IMR-90 (cell line): ENCODE data around the gene PRAMEF12. TPM values are rescaled to one million over a fixed set of nuclear protein-coding genes. Genes with fewer than 3 reads are reported as not detected.

Experiments used
- ATAC-seq: fragments of 200-7000 bp; cut with Tn5 transposase; 2 replicates; pipeline ENCODE4 v1.9.1; 2020; ENCODE audit warnings: low read depth, mild to moderate bottlenecking, moderate library complexity
- BruUV-seq: library from RNA; stranded (reverse); fragments of 400-500 nt; replicated peaks from 2 replicates; lab custom pipeline; 2021; lab: Mats Ljungman, UMichigan
- CTCF ChIA-PET: fragments of 300-600 bp; formaldehyde crosslinking; extraction: SDS; loops from one replicate; lab custom pipeline; 2021; ENCODE audit warnings: antibody characterized with exemption; lab: Yijun Ruan, JAX
- POLR2A ChIA-PET: fragments of 300-600 bp; sonication (Branson Sonifier 250); formaldehyde crosslinking; loops from one replicate; lab custom pipeline; 2022; ENCODE audit warnings: antibody characterized with exemption; ENCODE audit not compliant: unreplicated experiment; lab: Charles Lee
- DNase-seq: peaks from one replicate; pipeline ENCODE4 v3.0.0; 2013
- H2AFZ ChIP-seq: replicated peaks from 2 replicates; pipeline ENCODE3; 2013; ENCODE audit warnings: low read length, mild to moderate bottlenecking; ENCODE audit not compliant: poor library complexity
- H2AK5ac ChIP-seq: 2 replicates; pipeline ENCODE4 v1.6.1; 2013; ENCODE audit warnings: low read depth, low read length, inconsistent platforms
- H2AK9ac ChIP-seq: replicated peaks from 2 replicates; pipeline ENCODE3; 2013; ENCODE audit warnings: mild to moderate bottlenecking, low read depth, low read length, moderate library complexity; ENCODE audit not compliant: poor library complexity
- H2BK120ac ChIP-seq: 2 replicates; pipeline ENCODE4 v1.6.1; 2013; ENCODE audit warnings: low read depth, low read length, inconsistent platforms
- H2BK15ac ChIP-seq: 3 replicates; pipeline ENCODE4 v1.6.1; 2013; ENCODE audit warnings: low read depth, low read length, inconsistent platforms
- H2BK20ac ChIP-seq: 2 replicates; pipeline ENCODE4 v1.6.1; 2013; ENCODE audit warnings: low read depth, mild to moderate bottlenecking, inconsistent platforms, low read length, moderate library complexity
- H2BK5ac ChIP-seq: 2 replicates; pipeline ENCODE4 v1.6.1; 2013; ENCODE audit warnings: mild to moderate bottlenecking, low read depth, low read length, inconsistent platforms; ENCODE audit not compliant: poor library complexity, severe bottlenecking
- H3K14ac ChIP-seq: replicated peaks from 2 replicates; pipeline ENCODE4 v1.6.1; 2013; ENCODE audit warnings: low read depth, low read length, inconsistent platforms
- H3K18ac ChIP-seq: 2 replicates; pipeline ENCODE4 v1.6.1; 2013; ENCODE audit warnings: low read depth, low read length, control low read depth
- H3K23ac ChIP-seq: 2 replicates; pipeline ENCODE4 v1.6.1; 2013; ENCODE audit warnings: low read depth, low read length, inconsistent platforms
- H3K27ac ChIP-seq: 2 replicates; pipeline ENCODE4 v1.5.1; 2013; ENCODE audit warnings: mild to moderate bottlenecking, control low read depth, low read length; ENCODE audit not compliant: insufficient read depth
- H3K27me3 ChIP-seq: 2 replicates; pipeline ENCODE4 v1.6.1; 2013; ENCODE audit warnings: low read length; ENCODE audit not compliant: control insufficient read depth, insufficient read depth
- H3K36me3 ChIP-seq: 2 replicates; pipeline ENCODE4 v1.6.1; 2013; ENCODE audit warnings: low read length, mixed read lengths; ENCODE audit not compliant: control insufficient read depth, insufficient read depth
- H3K4ac ChIP-seq: 2 replicates; pipeline ENCODE4 v1.6.1; 2013; ENCODE audit warnings: low read depth, low read length, inconsistent platforms
- H3K4me1 ChIP-seq: 2 replicates; pipeline ENCODE4 v1.6.1; 2013; ENCODE audit warnings: low read length, mixed read lengths; ENCODE audit not compliant: control insufficient read depth, insufficient read depth
- H3K4me2 ChIP-seq: 2 replicates; pipeline ENCODE4 v1.6.1; 2013; ENCODE audit warnings: low read depth, mild to moderate bottlenecking, control low read depth, low read length, moderate library complexity
- H3K4me3 ChIP-seq: 2 replicates; pipeline ENCODE4 v1.5.1; 2013; ENCODE audit warnings: low read depth, mild to moderate bottlenecking, control low read depth, low read length, moderate library complexity; ENCODE audit not compliant: insufficient read depth
- H3K56ac ChIP-seq: 2 replicates; pipeline ENCODE4 v1.6.1; 2013; ENCODE audit warnings: low read length, inconsistent platforms; ENCODE audit not compliant: insufficient read depth; ENCODE audit errors: extremely low read depth
- H3K79me1 ChIP-seq, 2 experiments: 2 replicates each; pipeline ENCODE4 v1.6.1; 2013; ENCODE audit warnings: low read length in 2 of 2, inconsistent platforms in 1 of 2, low read depth in 1 of 2
- H3K9ac ChIP-seq: 2 replicates; pipeline ENCODE4 v1.6.1; 2013; ENCODE audit warnings: low read depth, low read length, control low read depth
- H3K9me1 ChIP-seq: 2 replicates; pipeline ENCODE4 v1.6.1; 2013; ENCODE audit warnings: low read length, inconsistent platforms; ENCODE audit not compliant: insufficient read depth
- H3K9me3 ChIP-seq: 2 replicates; pipeline ENCODE4 v1.6.1; 2013; ENCODE audit warnings: low read length; ENCODE audit not compliant: control insufficient read depth, insufficient read depth
- H4K20me1 ChIP-seq: 2 replicates; pipeline ENCODE4 v1.6.1; 2013; ENCODE audit warnings: low read length, inconsistent platforms; ENCODE audit not compliant: insufficient read depth
- H4K5ac ChIP-seq: 2 replicates; pipeline ENCODE4 v1.6.1; 2013; ENCODE audit warnings: mild to moderate bottlenecking, low read depth, low read length, control low read depth
- H4K8ac ChIP-seq, 2 experiments: 2 replicates each; pipeline ENCODE4 v1.6.1; 2013; ENCODE audit warnings: low read depth in 2 of 2, low read length in 2 of 2, control low read depth in 1 of 2, inconsistent platforms in 1 of 2
- H4K91ac ChIP-seq: 2 replicates; pipeline ENCODE4 v1.6.1; 2013; ENCODE audit warnings: low read depth, low read length, inconsistent platforms; ENCODE audit not compliant: insufficient read depth
- POLR2A ChIP-seq: IDR thresholded peaks from 2 replicates; pipeline ENCODE4 v1.6.1; 2012; ENCODE audit warnings: mild to moderate bottlenecking, low read depth, low read length
- WGBS, 2 experiments: methylation state at CpG; one replicate each; pipeline versions ENCODE4 v1.1.5 to v1.1.7; 2013; ENCODE audit warnings: missing lambda C conversion rate in 2 of 2; ENCODE audit not compliant: insufficient read length in 1 of 2; ENCODE audit errors: extremely low coverage in 2 of 2; 5-methylcytosine and 5-hydroxymethylcytosine counted together
- dilution Hi-C: fragments of 300-500 bp; cut with HindIII; formaldehyde crosslinking; loops from one replicate; pipeline ENCODE4 v1.14.3; 2018; ENCODE audit warnings: low sequenced_read_pairs; ENCODE audit not compliant: unreplicated experiment
- in situ Hi-C: fragments of 300-500 bp; cut with MboI; formaldehyde crosslinking; loops from 3 replicates; pipeline ENCODE4 v1.14.3; 2019; ENCODE audit warnings: low sequenced_read_pairs, inconsistent platforms, mixed read lengths
- intact Hi-C: fragments of 100-400 bp; cut with micrococcal nuclease; formaldehyde crosslinking; loops from 2 replicates; pipeline ENCODE4 v1.10.0; 2022
- polyA plus RNA-seq, 3 experiments: library from polyadenylated mRNA; depleted of rRNA; stranded (reverse); fragments of >200 nt; gene quantifications; 2 replicates each; pipeline ENCODE4 v1.2.3, GENCODE V29; 2012; ENCODE audit warnings: low replicate concordance in 1 of 3
- total RNA-seq: library from RNA; depleted of rRNA; stranded (reverse); fragments of >200 nt; gene quantifications from 2 replicates; pipeline ENCODE4 v1.2.3, GENCODE V29; 2012

PRAMEF12 gene
- total and polyA plus RNA-seq, 2 of the 4 experiments (the other 2 are of a cell fraction), result not detected

DNA sequence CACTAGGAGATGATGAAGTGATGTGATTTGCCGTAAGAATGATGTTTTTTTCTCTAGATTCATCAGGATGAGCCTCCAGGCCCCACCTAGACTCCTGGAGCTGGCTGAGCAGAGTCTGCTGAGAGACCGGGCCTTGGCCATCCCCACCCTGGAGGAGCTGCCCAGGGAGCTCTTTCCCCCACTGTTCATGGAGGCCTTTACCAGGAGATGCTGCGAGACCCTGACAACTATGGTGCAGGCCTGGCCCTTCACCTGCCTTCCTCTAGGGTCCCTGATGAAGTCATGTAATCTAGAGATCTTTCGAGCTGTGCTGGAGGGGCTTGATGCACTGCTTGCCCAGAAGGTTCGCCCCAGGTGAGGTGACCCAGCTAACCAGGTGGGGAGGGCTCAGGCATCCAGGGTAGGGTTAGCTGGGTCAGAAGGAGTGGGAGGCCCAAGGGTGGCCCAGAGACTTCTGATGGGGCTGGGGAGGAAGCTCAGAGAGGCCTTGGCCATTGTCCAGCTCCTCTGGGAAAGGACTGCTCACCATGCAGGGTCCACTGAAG is 1.3 kb downstream of the PRAMEF12 start:
- H3K4me3 ChIP-seq, result no peak overlapping the region
- no peak overlapping the region for H3K27ac ChIP-seq
- H3K14ac ChIP-seq, result no peak overlapping the region
- ChIA-PET POLR2A (no interaction called here), CTCF (interaction anchor here (0.5 kb wide), 1 partner anchor 466 kb away, joined by 3 read pairs; no protein-coding TSS in a partner anchor)
- no peak overlapping the region for H2AFZ ChIP-seq
- dilution Hi-C loops, result no loop called here
- no peaks in the 10 kb centered on the region for H3K36me3 ChIP-seq
- no TSS peak for BruUV-seq
- intact Hi-C loops, result no loop called here
- no peaks in the 10 kb centered on the region for H3K4me1 ChIP-seq
- H2BK120ac ChIP-seq, result no peak overlapping the region
- 38% methylated on average over 1 of the region's 5 CpGs; no CpG with 5 or more reads in 1 of the 2 experiments for WGBS, 2 experiments
- H3K27me3 ChIP-seq, result no peaks in the 10 kb centered on the region
- no peak overlapping the region for H3K9ac ChIP-seq
- no peak overlapping the region for H3K23ac ChIP-seq
- DNase-seq, result no peak
- H3K9me3 ChIP-seq, result peaks cover 42% of the 10 kb centered on the region
- in situ Hi-C loops, result no loop called here
- no peak overlapping the region for H2BK5ac ChIP-seq
- no peak overlapping the region for H3K18ac ChIP-seq
- no peak overlapping the region for H4K8ac ChIP-seq
- no peak for ATAC-seq
- no peak for TF ChIP-seq POLR2A
- H4K20me1 ChIP-seq, result no peaks in the 10 kb centered on the region
- no peaks in the 10 kb centered on the region for H3K9me1 ChIP-seq
- H2BK20ac ChIP-seq, result no peak overlapping the region
- no peak overlapping the region for H3K56ac ChIP-seq
- H4K5ac ChIP-seq, result no peak overlapping the region
- no peak overlapping the region for H3K4me2 ChIP-seq
- no peak overlapping the region for H2BK15ac ChIP-seq
- H2AK5ac ChIP-seq, result no peak overlapping the region
- H4K91ac ChIP-seq, result no peak overlapping the region
- no peaks in the 10 kb centered on the region for H3K79me1 ChIP-seq
- no peak overlapping the region for H2AK9ac ChIP-seq
- no peak overlapping the region for H3K4ac ChIP-seq
